Endothelial cell of umbilical vein (primary cell): Measurements from ENCODE around the gene SH3BP4. TPM values are rescaled to one million over a fixed set of nuclear protein-coding genes. Genes with fewer than 3 reads are reported as not detected.

Source experiments
- BruUV-seq: library from RNA; stranded (reverse); fragments of 400-500 nt; replicated peaks from 2 replicates; lab custom pipeline; 2021; lab: Mats Ljungman, UMichigan
- CTCF ChIA-PET: fragments of 300-600, 350-600 bp; sonication (Branson Sonifier 250); formaldehyde crosslinking; loops from one replicate; lab custom pipeline; 2021; ENCODE audit warnings: antibody characterized with exemption, inconsistent platforms; lab: Charles Lee
- POLR2A ChIA-PET: fragments of 300-600, 350-600 bp; sonication (Branson Sonifier 250); formaldehyde crosslinking; loops from one replicate; lab custom pipeline; 2021; ENCODE audit warnings: antibody characterized with exemption, inconsistent platforms; lab: Charles Lee
- DNase-seq: peaks from one replicate; pipeline ENCODE4 v3.0.0-alpha.2; 2011; ENCODE audit warnings: low read depth, low spot score
- FAIRE-seq: peaks from 2 replicates; lab custom pipeline; 2011; peaks lifted over from hg19 to GRCh38; lab: Jason Lieb, UNC
- H2AFZ ChIP-seq: 2 replicates; pipeline ENCODE4 v1.6.0; 2012; ENCODE audit warnings: low read depth, low read length, control low read depth, inconsistent platforms
- H3K27ac ChIP-seq: 2 replicates; pipeline ENCODE4 v1.5.1; 2011; ENCODE audit warnings: low read depth, mild to moderate bottlenecking, control low read depth, low read length, moderate library complexity; ENCODE audit not compliant: insufficient read depth
- H3K27me3 ChIP-seq, 2 experiments: 2 replicates each; pipeline versions ENCODE4 v1.6.0 to v1.6.1; 2011; ENCODE audit warnings: low read length in 2 of 2, mixed read lengths in 1 of 2; ENCODE audit not compliant: control insufficient read depth in 2 of 2, insufficient read depth in 2 of 2
- H3K36me3 ChIP-seq, 2 experiments: 2 replicates in 1 of 2; 3 replicates in 1 of 2; pipeline ENCODE4 v1.5.1; 2011; ENCODE audit warnings: low read length in 2 of 2, mild to moderate bottlenecking in 1 of 2, moderate library complexity in 1 of 2; ENCODE audit not compliant: control insufficient read depth in 2 of 2, insufficient read depth in 2 of 2; ENCODE audit errors: extremely low read depth in 1 of 2
- H3K4me1 ChIP-seq: 3 replicates; pipeline ENCODE4 v1.5.1; 2011; ENCODE audit warnings: mild to moderate bottlenecking, low read length; ENCODE audit not compliant: control insufficient read depth, insufficient read depth; ENCODE audit errors: extremely low read depth
- H3K4me2 ChIP-seq: 2 replicates; pipeline ENCODE4 v1.6.1; 2011; ENCODE audit warnings: low read length, control low read depth, mixed read lengths; ENCODE audit not compliant: insufficient read depth
- H3K4me3 ChIP-seq, 3 experiments: fragments of 200-600 bp in 1 of 3; sonication (generic), shearing (Covaris generic) in 1 of 3; replicated peaks in 1 of 3; 2 replicates each; pipeline ENCODE4 v1.5.1; 2011 to 2016; ENCODE audit warnings: control low read depth in 3 of 3, low read length in 3 of 3, mild to moderate bottlenecking in 2 of 3, inconsistent platforms in 1 of 3, low read depth in 1 of 3, moderate library complexity in 1 of 3; ENCODE audit not compliant: insufficient read depth in 1 of 3
- H3K79me2 ChIP-seq: 2 replicates; pipeline ENCODE4 v1.6.0; 2012; ENCODE audit warnings: low read length, inconsistent platforms; ENCODE audit not compliant: control insufficient read depth, insufficient read depth
- H3K9ac ChIP-seq: replicated peaks from 2 replicates; pipeline ENCODE3; 2011; ENCODE audit warnings: low read length, control low read depth; ENCODE audit not compliant: insufficient read depth; ENCODE audit errors: extremely low read depth
- H3K9me1 ChIP-seq: replicated peaks from 3 replicates; pipeline ENCODE4 v1.6.0; 2011; ENCODE audit warnings: mild to moderate bottlenecking, low read length; ENCODE audit not compliant: control insufficient read depth, insufficient read depth; ENCODE audit errors: extremely low read depth
- H3K9me3 ChIP-seq: replicated peaks from 2 replicates; pipeline ENCODE4 v1.5.1; 2012; ENCODE audit warnings: low read length, inconsistent platforms; ENCODE audit not compliant: control insufficient read depth, insufficient read depth
- H4K20me1 ChIP-seq: replicated peaks from 2 replicates; pipeline ENCODE3; 2011; ENCODE audit warnings: mild to moderate bottlenecking, low read length; ENCODE audit not compliant: control insufficient read depth, insufficient read depth; ENCODE audit errors: extremely low read depth
- CTCF ChIP-seq, 2 donors: IDR thresholded peaks; 1 replicate in 1 of 2; 2 replicates in 1 of 2; pipeline ENCODE4 v1.5.1; 2011; ENCODE audit warnings: low read length in 2 of 2, mild to moderate bottlenecking in 2 of 2, moderate library complexity in 2 of 2, control low read depth in 1 of 2, inconsistent platforms in 1 of 2, low read depth in 1 of 2; ENCODE audit not compliant: insufficient read depth in 1 of 2; ENCODE audit errors: extremely low read depth in 1 of 2
- EZH2 ChIP-seq: IDR thresholded peaks from 2 replicates; pipeline ENCODE4 v1.6.1; 2012; ENCODE audit warnings: borderline replicate concordance, low read depth, mild to moderate bottlenecking, moderate library complexity, low read length, inconsistent platforms; ENCODE audit not compliant: severe bottlenecking
- FOS ChIP-seq: IDR thresholded peaks from 2 replicates; pipeline ENCODE4 v1.6.1; 2011; ENCODE audit warnings: mild to moderate bottlenecking, low read length, moderate library complexity, borderline replicate concordance; ENCODE audit not compliant: insufficient read depth
- GATA2 ChIP-seq: IDR thresholded peaks from 2 replicates; pipeline ENCODE4 v1.7.0; 2011; ENCODE audit warnings: low read depth, mild to moderate bottlenecking, moderate library complexity, mixed read lengths, low read length; ENCODE audit not compliant: insufficient read length, insufficient read depth
- JUN ChIP-seq: IDR thresholded peaks from 2 replicates; pipeline ENCODE4 v1.6.1; 2011; ENCODE audit warnings: borderline replicate concordance, low read depth; ENCODE audit not compliant: insufficient read length, insufficient read depth
- MAX ChIP-seq: IDR thresholded peaks from 2 replicates; pipeline ENCODE4 v1.6.1; 2011; ENCODE audit not compliant: insufficient read depth, insufficient read length
- MYC ChIP-seq: IDR thresholded peaks from one replicate; pipeline ENCODE4 v1.6.1; 2011; ENCODE audit warnings: mild to moderate bottlenecking, low read depth, low read length
- POLR2A ChIP-seq: IDR thresholded peaks from 2 replicates; pipeline ENCODE4 v1.6.1; 2012; ENCODE audit warnings: low read depth, mild to moderate bottlenecking, control low read depth, low read length
- POLR2AphosphoS5 ChIP-seq: IDR thresholded peaks from 2 replicates; pipeline ENCODE4 v1.6.1; 2012; ENCODE audit warnings: low read depth, mild to moderate bottlenecking, control low read depth, low read length, moderate library complexity; ENCODE audit not compliant: insufficient read depth
- dilution Hi-C: fragments of 300-500 bp; cut with MboI; formaldehyde crosslinking; loops from one replicate; pipeline ENCODE4 v1.15.0; 2019; ENCODE audit warnings: low sequenced_read_pairs; ENCODE audit not compliant: extremely low pct_ligation_motif_present
- intact Hi-C: fragments of 100-400 bp; cut with micrococcal nuclease; formaldehyde crosslinking; loops from one replicate; pipeline ENCODE4 v1.10.0; 2022
- polyA plus RNA-seq, 4 experiments: library from polyadenylated mRNA; depleted of rRNA in 3 of 4; stranded (reverse) in 3 of 4; unstranded in 1 of 4; fragments of >200 nt; gene quantifications; 2 replicates each; pipeline versions ENCODE4 v1.2.1 to v1.2.3, GENCODE V29; 2011 to 2012; ENCODE audit warnings: missing spikeins in 1 of 4
- total RNA-seq: library from RNA; stranded (reverse); gene quantifications from 2 replicates; pipeline ENCODE4 v1.2.3, GENCODE V29; 2021

SH3BP4 gene
- total and polyA plus RNA-seq, 2 donors (not counting 3 experiments of a cell fraction or from before 2014, with no cell fraction given) = 85.2 to 100.0 TPM

- no peak for FAIRE-seq
- peaks cover 28% of the 10 kb centered on the region for H3K4me1 ChIP-seq
Observed at GRCh38 chr2:235052514-235053354, 100.9 kb downstream of the SH3BP4 start.

More at GRCh38 chr2:235052514-235053354, 100.9 kb downstream of the SH3BP4 start:
- H3K79me2 ChIP-seq = peaks cover 34% of the 10 kb centered on the region
- H3K4me2 ChIP-seq = no peak overlapping the region
- H3K36me3 ChIP-seq = peaks cover 7 to 34% of the 10 kb centered on the region in 2 experiments
- H3K9ac ChIP-seq = no peak overlapping the region
- dilution Hi-C loops = no loop called here
- H3K9me1 ChIP-seq = no peaks in the 10 kb centered on the region
- ChIA-PET CTCF (interaction anchor here (1.6 kb wide), 1 partner anchor 105 kb away, joined by 3 read pairs; no protein-coding TSS in a partner anchor), POLR2A (no interaction called here)
- no peak overlapping the region for H3K27ac ChIP-seq
- DNase-seq = no peak
- no peaks in the 10 kb centered on the region for H4K20me1 ChIP-seq
- H3K27me3 ChIP-seq = no peaks in the 10 kb centered on the region
- H3K9me3 ChIP-seq = no peaks in the 10 kb centered on the region
- intact Hi-C loops = loop anchor here (5.0 kb wide), 3 partner anchors 55 to 630 kb away; no protein-coding TSS in a partner anchor
- H3K4me3 ChIP-seq = no peak overlapping the region
- BruUV-seq = no TSS peak
- TF ChIP-seq MYC (no peak), GATA2 (no peak), EZH2 (no peak), POLR2A (no peak), POLR2AphosphoS5 (no peak), MAX (no peak), JUN (no peak), FOS (no peak), CTCF (IDR thresholded peaks at IDR 0.05; ENCODE audit: extremely low read depth in 1 of 2, insufficient read depth in 1 of 2, low read depth in 1 of 2, low read length in 2 of 2) (no peak)
- H2AFZ ChIP-seq = no peak overlapping the region
